Loucy (cell line): ENCODE results near the gene CD79A.

ENCODE experiments used
- H2AFZ ChIP-seq: fragments of 200-600 bp; sonication (generic); 2 replicates; pipeline ENCODE4 v1.6.0; 2016; ENCODE audit warnings: antibody characterized with exemption, mild to moderate bottlenecking, low read length, moderate library complexity
- H3F3A ChIP-seq: fragments of 200-600 bp; 2 replicates; pipeline ENCODE4 v1.6.0; 2016; ENCODE audit warnings: antibody characterized with exemption, low read depth, mild to moderate bottlenecking
- H3K27me3 ChIP-seq: fragments of 200-600 bp; sonication (generic); 2 replicates; pipeline ENCODE4 v1.6.1; 2014; ENCODE audit warnings: low read length, mild to moderate bottlenecking; ENCODE audit not compliant: insufficient read depth, poor library complexity, severe bottlenecking
- H3K36me3 ChIP-seq: fragments of 200-600 bp; sonication (generic); 2 replicates; pipeline ENCODE4 v1.6.1; 2016; ENCODE audit warnings: low read length; ENCODE audit not compliant: insufficient read depth
- H3K4me1 ChIP-seq: fragments of 200-600 bp; sonication (generic); 2 replicates; pipeline ENCODE4 v1.5.1; 2014; ENCODE audit warnings: low read length, mild to moderate bottlenecking; ENCODE audit not compliant: insufficient read depth, poor library complexity, severe bottlenecking
- H3K4me2 ChIP-seq: fragments of 200-600 bp; sonication (generic); 2 replicates; pipeline ENCODE4 v1.6.0; 2014; ENCODE audit warnings: antibody characterized with exemption, low read length, low read depth, mild to moderate bottlenecking; ENCODE audit not compliant: poor library complexity, severe bottlenecking
- H3K4me3 ChIP-seq: fragments of 200-600 bp; sonication (generic); 2 replicates; pipeline ENCODE4 v1.5.1; 2014; ENCODE audit warnings: low read length, mild to moderate bottlenecking, mixed read lengths; ENCODE audit not compliant: poor library complexity, severe bottlenecking
- H3K79me2 ChIP-seq: fragments of 200-600 bp; sonication (generic); 2 replicates; pipeline ENCODE4 v1.6.1; 2014; ENCODE audit warnings: low read length; ENCODE audit not compliant: insufficient read depth
- H3K9ac ChIP-seq: fragments of 200-600 bp; sonication (generic); 2 replicates; pipeline ENCODE4 v1.6.0; 2014; ENCODE audit warnings: mild to moderate bottlenecking, low read depth, low read length, moderate library complexity; ENCODE audit not compliant: poor library complexity, severe bottlenecking
- H3K9me2 ChIP-seq: fragments of 200-600 bp; sonication (generic); replicated peaks from 2 replicates; pipeline ENCODE4 v1.6.1; 2016; ENCODE audit warnings: low read depth, low read length, mixed read lengths
- H3K9me3 ChIP-seq: fragments of 200-600 bp; sonication (generic); 2 replicates; pipeline ENCODE4 v1.6.1; 2014; ENCODE audit warnings: mild to moderate bottlenecking, antibody characterized with exemption, low read length, low read depth; ENCODE audit not compliant: insufficient read depth
- H4K20me1 ChIP-seq: fragments of 200-600 bp; sonication (generic); 2 replicates; pipeline ENCODE4 v1.6.0; 2014; ENCODE audit warnings: antibody characterized with exemption, low read length, mild to moderate bottlenecking; ENCODE audit not compliant: insufficient read depth, poor library complexity, severe bottlenecking
- CTCF ChIP-seq: fragments of 200-600 bp; sonication (generic); conservative IDR thresholded peaks from 2 replicates; pipeline ENCODE4 v1.5.1; 2014; ENCODE audit warnings: mild to moderate bottlenecking, antibody characterized with exemption, low read length
- EZH2phosphoT487 ChIP-seq: fragments of 200-600 bp; IDR thresholded peaks from 2 replicates; pipeline ENCODE4 v1.6.1; 2018; ENCODE audit warnings: antibody characterized with exemption, mild to moderate bottlenecking, moderate library complexity, borderline replicate concordance

The CD79A gene

GRCh38 chr19:41870401-41870873, 6.6 kb upstream of the CD79A start:
- H3K4me2 ChIP-seq, result no peak overlapping the region
- H3K4me1 ChIP-seq, result peaks cover 12% of the 10 kb centered on the region
- no peak for TF ChIP-seq CTCF
- no peak for TF ChIP-seq EZH2phosphoT487
- peaks cover 16% of the 10 kb centered on the region; the same call in 1 of the 2 replicates for H3F3A ChIP-seq
- H3K9me2 ChIP-seq, result no peaks in the 10 kb centered on the region
- no peak overlapping the region for H3K9ac ChIP-seq
- H3K27me3 ChIP-seq, result no peaks in the 10 kb centered on the region
- H3K79me2 ChIP-seq, result peaks cover 38% of the 10 kb centered on the region
- H4K20me1 ChIP-seq, result peaks cover 45% of the 10 kb centered on the region
- no peak overlapping the region for H2AFZ ChIP-seq
- peaks cover 58% of the 10 kb centered on the region; the same call in 1 of the 2 replicates for H3K36me3 ChIP-seq
- H3K9me3 ChIP-seq, result no peaks in the 10 kb centered on the region
- no peak overlapping the region for H3K4me3 ChIP-seq

- Histone ChIP-seq H3F3A (peaks cover 22% of the 10 kb centered on the region; the same call in 1 of the 2 replicates), H3K4me3 (no peak overlapping the region), H3K9me3 (no peaks in the 10 kb centered on the region), H3K4me2 (no peak overlapping the region), H4K20me1 (peaks cover 36% of the 10 kb centered on the region), H3K9me2 (no peaks in the 10 kb centered on the region), H3K9ac (no peak overlapping the region), H2AFZ (no peak overlapping the region), H3K36me3 (peaks cover 52% of the 10 kb centered on the region; the same call in 1 of the 2 replicates), H3K4me1 (peaks cover 20% of the 10 kb centered on the region), H3K79me2 (peaks cover 26% of the 10 kb centered on the region), H3K27me3 (no peaks in the 10 kb centered on the region)
- TF ChIP-seq EZH2phosphoT487 (no peak), CTCF (no peak)
Observed at GRCh38 chr19:41871573-41872383, 5.3 kb upstream of the CD79A start.

- H3K4me2 ChIP-seq, result no peak overlapping the region
- H3K79me2 ChIP-seq, result peaks cover 21% of the 10 kb centered on the region
Observed at GRCh38 chr19:41872384-41872774, 4.7 kb upstream of the CD79A start.

More at GRCh38 chr19:41872384-41872774, 4.7 kb upstream of the CD79A start:
- H3K4me3 ChIP-seq, result no peak overlapping the region
- peaks cover 22% of the 10 kb centered on the region; the same call in 1 of the 2 replicates for H3F3A ChIP-seq
- H3K36me3 ChIP-seq, result peaks cover 50% of the 10 kb centered on the region; the same call in 1 of the 2 replicates
- TF ChIP-seq EZH2phosphoT487, result no peak
- TF ChIP-seq CTCF, result no peak
- H3K9ac ChIP-seq, result no peak overlapping the region
- H3K27me3 ChIP-seq, result no peaks in the 10 kb centered on the region
- peaks cover 26% of the 10 kb centered on the region for H3K4me1 ChIP-seq
- H2AFZ ChIP-seq, result no peak overlapping the region
- no peaks in the 10 kb centered on the region for H3K9me2 ChIP-seq
- H4K20me1 ChIP-seq, result peaks cover 30% of the 10 kb centered on the region
- H3K9me3 ChIP-seq, result no peaks in the 10 kb centered on the region
